Nephron progenitor cell (in vitro differentiated cells): ENCODE measurements around the gene KIRREL3.

Source experiments
- DNase-seq: peaks from one replicate; pipeline ENCODE4 v3.0.0; 2021
- H3K27ac Mint-ChIP-seq: 2 replicates; pipeline ENCODE4 v1.8.0; 2021; ENCODE audit warnings: mild to moderate bottlenecking, moderate library complexity, mixed read lengths
- H3K27me3 Mint-ChIP-seq: 2 replicates; pipeline ENCODE4 v1.8.0; 2021; ENCODE audit warnings: mild to moderate bottlenecking, low read depth, mixed read lengths; ENCODE audit not compliant: poor library complexity
- H3K36me3 Mint-ChIP-seq: 2 replicates; pipeline ENCODE4 v1.8.0; 2021; ENCODE audit warnings: low read depth, mixed read lengths
- H3K4me1 Mint-ChIP-seq: 2 replicates; pipeline ENCODE4 v1.8.0; 2021; ENCODE audit warnings: mixed read lengths
- H3K4me3 Mint-ChIP-seq: 2 replicates; pipeline ENCODE4 v1.8.0; 2021; ENCODE audit warnings: mild to moderate bottlenecking, moderate library complexity, mixed read lengths
- H3K9me3 Mint-ChIP-seq: 2 replicates; pipeline ENCODE4 v1.8.0; 2021; ENCODE audit warnings: mild to moderate bottlenecking, moderate library complexity, mixed read lengths
- CTCF ChIP-seq: fragments of 200-600 bp; sonication (generic); IDR thresholded peaks from 2 replicates; pipeline ENCODE4 v1.5.0; 2021; ENCODE audit warnings: antibody characterized with exemption

The KIRREL3 gene

DNA sequence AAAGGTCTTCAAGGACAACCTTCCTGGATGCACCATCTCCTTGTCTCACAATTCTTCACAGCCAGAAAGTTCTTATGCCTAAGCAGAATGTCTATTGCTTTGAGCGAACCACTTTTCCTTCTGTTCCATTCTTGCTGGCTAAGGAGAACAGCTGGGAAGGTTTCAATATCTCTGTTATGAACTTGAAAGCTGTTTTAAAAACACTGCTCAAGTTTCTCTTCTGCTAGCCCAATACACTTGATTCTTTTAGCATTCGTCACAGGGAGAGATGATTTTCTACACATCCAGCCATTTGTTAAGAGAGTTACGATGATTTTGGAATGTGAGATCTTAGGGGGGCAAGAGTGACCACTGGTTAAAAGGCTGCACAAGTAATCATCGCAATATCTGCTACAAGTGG is 249.3 kb downstream of the KIRREL3 start:
- peaks cover 10% of the 10 kb centered on the region for H3K36me3 Mint-ChIP-seq
- no peak overlapping the region for H3K4me3 Mint-ChIP-seq
- peaks cover 3% of the 10 kb centered on the region for H3K27me3 Mint-ChIP-seq
- H3K27ac Mint-ChIP-seq, result no peak overlapping the region
- peaks cover 56% of the 10 kb centered on the region for H3K4me1 Mint-ChIP-seq
- no peak for TF ChIP-seq CTCF
- peaks cover 10% of the 10 kb centered on the region for H3K9me3 Mint-ChIP-seq
- DNase-seq, result no peak

DNA sequence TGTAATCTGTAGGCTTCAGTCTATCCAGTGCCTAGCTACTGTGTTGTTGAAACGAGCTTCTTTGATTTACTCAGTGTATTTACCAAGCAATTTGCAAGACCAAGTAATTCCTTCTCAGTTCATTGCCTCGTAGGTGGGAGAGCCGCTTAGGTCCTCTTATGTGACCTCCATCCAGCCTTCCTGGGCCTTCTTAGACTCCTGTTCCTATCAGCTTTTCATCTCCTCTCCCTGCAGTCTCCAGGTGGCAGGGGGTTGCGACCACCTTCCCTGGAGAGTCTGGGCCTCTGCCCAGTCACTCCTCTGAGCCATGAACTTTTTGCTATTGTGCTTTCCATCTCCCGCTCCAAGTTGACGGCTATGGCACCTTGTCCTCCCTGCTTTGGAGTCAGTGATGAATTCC is 251.8 kb downstream of the KIRREL3 start:
- Mint-ChIP-seq H3K9me3 (peaks cover 10% of the 10 kb centered on the region), H3K4me1 (peaks cover 49% of the 10 kb centered on the region), H3K4me3 (no peak overlapping the region), H3K36me3 (peaks cover 10% of the 10 kb centered on the region), H3K27me3 (peaks cover 8% of the 10 kb centered on the region), H3K27ac (peak overlapping the region; percentile 96)
- TF ChIP-seq CTCF, result no peak
- no peak for DNase-seq

DNA sequence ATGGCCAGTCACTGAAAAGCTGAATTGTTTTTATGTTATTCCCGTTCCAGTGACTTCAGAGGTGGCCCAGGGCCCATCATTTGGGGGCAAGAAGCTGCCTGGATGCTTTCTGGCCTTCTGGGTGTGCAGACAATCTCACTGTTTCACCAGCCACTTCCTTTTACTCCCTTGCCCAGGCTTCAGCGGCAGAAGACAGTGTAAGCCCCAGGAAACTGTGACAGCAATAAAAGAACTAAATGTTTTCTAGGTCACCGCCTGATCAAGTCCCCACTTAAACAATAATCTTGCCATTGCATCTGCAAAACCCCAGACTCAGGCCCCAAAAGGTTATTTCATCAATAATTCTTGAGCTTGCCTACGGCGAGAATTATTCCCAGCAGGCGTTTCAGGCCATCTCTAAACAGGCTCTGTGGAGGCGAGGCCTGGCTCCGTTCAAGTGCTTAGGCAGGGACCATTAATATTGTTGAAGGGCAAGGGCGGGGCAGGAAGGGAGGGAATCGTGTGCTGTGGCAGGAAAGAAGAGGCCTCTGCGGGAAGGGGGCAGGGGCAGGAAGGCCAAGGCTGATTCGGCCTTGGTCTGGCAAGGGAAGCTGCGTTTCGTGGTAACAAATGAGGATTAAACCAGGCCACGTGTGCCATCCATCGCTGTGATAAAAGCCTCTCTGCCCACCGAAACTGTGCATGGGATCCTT is 252.3 kb downstream of the KIRREL3 start:
- Mint-ChIP-seq H3K4me3 (peak overlapping the region; percentile 4), H3K4me1 (peaks cover 49% of the 10 kb centered on the region), H3K36me3 (peaks cover 10% of the 10 kb centered on the region), H3K27ac (peak overlapping the region; percentile 96), H3K27me3 (peaks cover 8% of the 10 kb centered on the region), H3K9me3 (peaks cover 10% of the 10 kb centered on the region)
- TF ChIP-seq CTCF, result no peak
- DNase-seq, result peak; percentile 53

- H3K4me3 Mint-ChIP-seq, result no peak overlapping the region
- peaks cover 10% of the 10 kb centered on the region for H3K9me3 Mint-ChIP-seq
- H3K4me1 Mint-ChIP-seq, result peaks cover 49% of the 10 kb centered on the region
- peak overlapping the region; percentile 96 for H3K27ac Mint-ChIP-seq
- TF ChIP-seq CTCF, result no peak
- no peak for DNase-seq
- H3K36me3 Mint-ChIP-seq, result peaks cover 5% of the 10 kb centered on the region
- peaks cover 8% of the 10 kb centered on the region for H3K27me3 Mint-ChIP-seq
Measured at GRCh38 chr11:126747315-126747714, 253.3 kb downstream of the KIRREL3 start.

GRCh38 chr11:126746443-126746842 is 254.1 kb downstream of the KIRREL3 start:
- H3K4me1 Mint-ChIP-seq, result peaks cover 49% of the 10 kb centered on the region
- no peak for DNase-seq
- no peak overlapping the region for H3K4me3 Mint-ChIP-seq
- peaks cover 3% of the 10 kb centered on the region for H3K9me3 Mint-ChIP-seq
- H3K27me3 Mint-ChIP-seq, result peaks cover 5% of the 10 kb centered on the region
- TF ChIP-seq CTCF, result no peak
- no peak overlapping the region for H3K27ac Mint-ChIP-seq
- H3K36me3 Mint-ChIP-seq, result peaks cover 5% of the 10 kb centered on the region

DNA sequence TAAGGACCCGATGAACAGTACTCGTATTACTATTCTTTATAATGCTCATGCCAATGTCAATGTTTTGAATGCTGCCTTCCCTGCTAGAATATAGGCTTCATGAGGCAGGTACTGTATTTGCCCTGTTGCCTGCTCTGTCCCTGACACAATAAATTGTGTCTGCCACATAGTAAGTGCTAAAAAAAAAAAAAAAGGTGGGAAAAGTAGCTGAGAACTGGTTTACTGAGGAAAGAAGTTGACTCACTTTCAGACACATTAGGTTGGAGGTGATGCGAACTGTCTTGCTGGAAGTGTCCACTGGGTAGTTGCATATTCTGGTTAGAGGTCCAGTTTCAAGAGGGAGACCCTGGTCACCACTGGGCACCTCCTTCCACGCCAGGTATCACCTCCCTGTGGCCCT is 255.9 kb downstream of the KIRREL3 start:
- H3K4me1 Mint-ChIP-seq, result peaks cover 48% of the 10 kb centered on the region
- H3K4me3 Mint-ChIP-seq, result no peak overlapping the region
- no peaks in the 10 kb centered on the region for H3K9me3 Mint-ChIP-seq
- H3K27ac Mint-ChIP-seq, result no peak overlapping the region
- no peak for TF ChIP-seq CTCF
- H3K36me3 Mint-ChIP-seq, result no peaks in the 10 kb centered on the region
- no peak for DNase-seq
- peaks cover 5% of the 10 kb centered on the region for H3K27me3 Mint-ChIP-seq
